ENCODE measurements around the gene GLT6D1.
"Not testable (repeated sequence)": the region's sequence is repeated elsewhere in the genome, so short reads cannot be mapped to it uniquely, and the experiment has no call there.

Gene GLT6D1

GRCh38 chr9:135664801-135665794 is 25.8 kb upstream of the GLT6D1 start:
- DNase-seq (ENCODE audit: low read depth): no peak

GRCh38 chr9:135664266-135664665 is 24.9 kb upstream of the GLT6D1 start:
- no peak for DNase-seq (ENCODE audit: low read depth)

- no peak for DNase-seq (ENCODE audit: low read depth)
These were observed 24.5 kb upstream of the GLT6D1 start for GRCh38 chr9:135663857-135664256.

GRCh38 chr9:135663451-135663770 is 24.1 kb upstream of the GLT6D1 start:
- DNase-seq (ENCODE audit: low read depth): no peak

GRCh38 chr9:135662758-135663450 is 23.6 kb upstream of the GLT6D1 start, which contains the start of gene LCN9:
Gene LCN9 (plus strand): TSS chr9:135663309. CDS start chr9:135663322, 13 bp downstream.
- DNase-seq (ENCODE audit: low read depth): no peak

GRCh38 chr9:135661816-135662560 is 22.6 kb upstream of the GLT6D1 start:
- DNase-seq (ENCODE audit: low read depth): no peak

- no peak for DNase-seq (ENCODE audit: low read depth)
These were observed 21.1 kb upstream of the GLT6D1 start for GRCh38 chr9:135660407-135660806.

GRCh38 chr9:135659252-135659651 is 19.9 kb upstream of the GLT6D1 start:
- no peak for DNase-seq (ENCODE audit: low read depth)

- no peak for DNase-seq (ENCODE audit: low read depth)
These were observed 18.1 kb upstream of the GLT6D1 start for GRCh38 chr9:135657416-135657815.

- DNase-seq (ENCODE audit: low read depth): no peak
These were observed 16.0 kb upstream of the GLT6D1 start for GRCh38 chr9:135655317-135655716.

- DNase-seq (ENCODE audit: low read depth): no peak
These were observed 11.1 kb upstream of the GLT6D1 start for GRCh38 chr9:135650408-135650807.

- DNase-seq (ENCODE audit: low read depth): no peak
These were observed 10.2 kb upstream of the GLT6D1 start for GRCh38 chr9:135649508-135649907.

GRCh38 chr9:135648494-135649410 is 9.4 kb upstream of the GLT6D1 start:
- DNase-seq (ENCODE audit: low read depth): no peak

GRCh38 chr9:135647884-135648283 is 8.5 kb upstream of the GLT6D1 start:
- no peak for DNase-seq (ENCODE audit: low read depth)

- DNase-seq (ENCODE audit: low read depth): no peak
These were observed 5.4 kb upstream of the GLT6D1 start for GRCh38 chr9:135644631-135645218.

- DNase-seq (ENCODE audit: low read depth): no peak
These were observed 2.4 kb upstream of the GLT6D1 start for GRCh38 chr9:135641745-135642144.

GRCh38 chr9:135641047-135641446 is 1.7 kb upstream of the GLT6D1 start:
- no peak for DNase-seq (ENCODE audit: low read depth)

GRCh38 chr9:135636930-135637530 is 2.3 kb downstream of the GLT6D1 start:
- DNase-seq (ENCODE audit: low read depth): not testable (repeated sequence)

- DNase-seq (ENCODE audit: low read depth): no peak
These were observed 6.5 kb downstream of the GLT6D1 start for GRCh38 chr9:135632841-135633240.

- no peak for DNase-seq (ENCODE audit: low read depth)
These were observed 15.1 kb downstream of the GLT6D1 start for GRCh38 chr9:135624282-135624681.
